Measurements from ENCODE around the gene ILF3. TPM values are rescaled to one million over a fixed set of nuclear protein-coding genes. Genes with fewer than 3 reads are reported as not detected.

The ILF3 gene
- total RNA-seq, 4 donors from 2014 or later: 71.8 to 122 (median 97.3) TPM

- DNase-seq (ENCODE audit: low spot score in 2 of 2): no peak
- intact Hi-C loops (cut with DNase I; ENCODE audit: low total_unique reads): loop anchor here (10.0 kb wide), 1 partner anchor 148 kb away; no protein-coding TSS in a partner anchor
- 78 to 82% methylated on average over 25 of the region's 25 CpGs for WGBS, 2 donors
- no peak overlapping the region for H3K4me3 ChIP-seq (ENCODE audit: low read depth, poor library complexity, severe bottlenecking)
- no peak for TF ChIP-seq CTCF (IDR thresholded peaks at IDR 0.05)
- no peak for TF ChIP-seq POLR2A (IDR thresholded peaks at IDR 0.05)
Measured at GRCh38 chr19:10642473-10643171, 11.5 kb upstream of the ILF3 start.

GRCh38 chr19:10643172-10643967 is 10.8 kb upstream of the ILF3 start:
- 49 to 59% methylated on average over 20 to 21 of the region's 21 CpGs for WGBS, 2 donors
- TF ChIP-seq CTCF (IDR thresholded peaks at IDR 0.05) (no peak), POLR2A (IDR thresholded peaks at IDR 0.05) (no peak)
- DNase-seq (ENCODE audit: low spot score in 2 of 2): no peak
- no peak overlapping the region for H3K4me3 ChIP-seq (ENCODE audit: low read depth, poor library complexity, severe bottlenecking)
- intact Hi-C loops (cut with DNase I; ENCODE audit: low total_unique reads): loop anchor here (10.0 kb wide), 1 partner anchor 149 kb away; no protein-coding TSS in a partner anchor

DNA sequence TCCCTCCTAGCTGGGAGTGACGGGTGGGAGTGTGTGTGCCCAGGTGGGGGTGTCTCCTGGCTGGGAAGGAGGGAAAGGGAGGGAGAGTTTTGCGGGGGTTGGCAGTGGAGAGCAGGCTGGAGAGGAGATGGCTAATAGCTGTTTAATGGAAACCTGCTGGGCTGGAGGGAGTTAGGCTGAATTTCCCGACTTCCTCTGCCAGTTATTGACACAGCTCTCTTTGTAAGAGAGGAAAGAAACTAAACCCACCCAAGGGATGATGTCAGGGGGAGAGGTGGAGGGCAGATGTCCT is 10.2 kb upstream of the ILF3 start:
- no peak overlapping the region for H3K4me3 ChIP-seq (ENCODE audit: low read depth, poor library complexity, severe bottlenecking)

GRCh38 chr19:10644260-10645007 is 9.7 kb upstream of the ILF3 start:
- no peak overlapping the region for H3K4me3 ChIP-seq (ENCODE audit: low read depth, poor library complexity, severe bottlenecking)
- TF ChIP-seq POLR2A (IDR thresholded peaks at IDR 0.05): no peak
- peak in 1 of 3 donors; percentile 67 for TF ChIP-seq CTCF (IDR thresholded peaks at IDR 0.05)
- intact Hi-C loops (cut with DNase I; ENCODE audit: low total_unique reads): loop anchor here (2.0 to 10.0 kb wide), 2 partner anchors 62 to 150 kb away; no protein-coding TSS in a partner anchor
- 7% methylated on average over 10 to 14 of the region's 14 CpGs for WGBS, 2 donors
- peak; percentile 75 to 96 for DNase-seq (ENCODE audit: low spot score in 2 of 2)

More for the DNA sequence above, 10.2 kb upstream of the ILF3 start:
- no peak for TF ChIP-seq CTCF (IDR thresholded peaks at IDR 0.05)
- no peak for TF ChIP-seq POLR2A (IDR thresholded peaks at IDR 0.05)
- no peak for DNase-seq (ENCODE audit: low spot score in 2 of 2)
- WGBS, 2 donors: 13 to 16% methylated on average over 3 of the region's 3 CpGs
- intact Hi-C loops (cut with DNase I; ENCODE audit: low total_unique reads): loop anchor here (2.0 to 10.0 kb wide), 2 partner anchors 61 to 149 kb away; no protein-coding TSS in a partner anchor

- no peak overlapping the region for H3K4me3 ChIP-seq (ENCODE audit: low read depth, poor library complexity, severe bottlenecking)
- no peak for DNase-seq (ENCODE audit: low spot score in 2 of 2)
- WGBS, 2 donors: 37 to 48% methylated on average over 12 of the region's 12 CpGs
- intact Hi-C loops (cut with DNase I; ENCODE audit: low total_unique reads): loop anchor here (10.0 kb wide), 1 partner anchor 152 kb away; no protein-coding TSS in a partner anchor
- no peak for TF ChIP-seq CTCF (IDR thresholded peaks at IDR 0.05)
- TF ChIP-seq POLR2A (IDR thresholded peaks at IDR 0.05): no peak
Measured at GRCh38 chr19:10646456-10647159, 7.5 kb upstream of the ILF3 start.

All from lower leg skin (tissue), 4 donors.